Effector CD4-positive, alpha-beta T cell (primary cell): ENCODE measurements around the gene NCAPD2.
"Not testable (repeated sequence)": the region's sequence is repeated elsewhere in the genome, so short reads cannot be mapped to it uniquely, and the experiment has no call there.

ENCODE experiments used
- DNase-seq: peaks from one replicate; pipeline ENCODE4 v3.0.0-alpha.2; 2020

NCAPD2 gene

DNA sequence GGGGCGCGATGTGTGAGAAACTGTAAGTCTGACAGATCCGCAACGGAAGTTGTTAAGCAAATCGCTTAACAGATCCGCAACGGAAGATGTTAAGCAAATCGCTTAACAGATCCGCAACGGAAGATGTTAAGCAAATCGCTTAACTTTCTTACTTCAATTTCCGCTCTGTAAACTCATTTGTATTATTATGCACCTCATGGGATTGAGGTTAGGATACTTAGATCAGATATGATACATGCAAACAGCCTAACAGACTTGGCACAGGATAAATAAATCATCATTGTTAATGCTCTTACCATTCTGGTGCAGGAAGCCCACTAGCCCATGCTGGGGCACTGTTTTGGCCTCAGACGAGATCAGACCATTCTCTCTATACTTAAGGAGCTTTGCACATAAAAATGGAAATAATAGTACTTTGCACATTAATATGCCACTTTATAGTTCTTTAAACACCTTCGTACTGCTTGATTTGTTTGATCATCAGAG, 399 bp downstream of the NCAPD2 start:
- DNase-seq, result peak; percentile 7

DNA sequence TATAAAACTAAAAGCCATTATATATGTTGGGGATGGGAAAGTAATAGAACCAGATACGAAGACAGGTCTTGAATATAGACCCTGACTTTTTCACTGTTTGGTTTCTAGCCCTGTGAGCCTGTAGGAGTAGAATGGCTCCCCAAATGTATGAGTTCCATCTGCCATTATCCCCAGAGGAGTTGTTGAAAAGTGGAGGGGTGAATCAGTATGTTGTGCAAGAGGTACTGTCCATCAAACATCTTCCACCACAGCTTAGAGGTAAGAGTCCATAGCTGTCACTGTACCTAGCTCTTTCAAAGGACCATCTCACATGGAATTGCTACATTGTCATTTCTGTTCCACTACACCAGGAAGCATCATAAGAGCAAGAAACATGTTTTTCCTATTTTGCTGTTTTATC, 1.1 kb downstream of the NCAPD2 start:
- DNase-seq, result no peak

DNA sequence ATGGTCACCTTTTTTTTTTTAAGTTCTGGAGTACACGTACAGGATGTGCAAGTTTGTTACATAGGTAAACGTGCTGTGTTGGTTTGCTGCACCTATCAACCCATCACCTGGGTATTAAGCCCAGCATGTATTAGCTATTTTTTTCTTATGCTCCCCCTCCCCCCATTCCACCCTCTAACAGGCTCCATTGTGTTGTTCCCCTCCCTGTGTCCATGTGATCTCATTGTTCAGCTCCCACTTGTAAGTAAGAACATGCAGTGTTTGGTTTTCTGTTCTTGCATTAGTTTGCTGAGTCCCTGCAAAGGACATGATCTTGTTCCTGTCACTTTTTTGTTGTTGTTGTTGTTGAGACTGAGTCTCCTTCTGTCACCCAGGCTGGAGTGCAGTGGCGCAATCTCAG, 3.4 kb downstream of the NCAPD2 start:
- DNase-seq, result not testable (repeated sequence)

DNA sequence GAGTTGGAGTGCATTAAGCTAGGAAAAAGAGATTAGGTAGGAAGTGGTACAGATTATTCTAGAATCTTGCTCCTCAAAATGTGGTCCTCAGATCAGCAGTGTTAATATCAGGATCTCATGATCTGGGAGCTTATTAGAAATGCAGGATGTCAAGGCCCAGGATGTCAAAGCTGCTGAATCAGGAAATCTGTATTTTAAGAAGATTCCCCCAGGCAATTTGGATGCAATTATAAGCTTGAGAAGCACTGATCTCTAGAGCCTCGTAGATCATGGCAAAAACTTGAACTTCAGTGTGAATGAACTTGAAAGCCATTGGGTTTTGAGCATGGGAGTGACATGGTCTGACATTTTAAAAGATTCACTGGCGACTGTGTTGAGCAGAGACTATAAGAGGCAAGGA, 6.6 kb downstream of the NCAPD2 start:
- no peak for DNase-seq

DNA sequence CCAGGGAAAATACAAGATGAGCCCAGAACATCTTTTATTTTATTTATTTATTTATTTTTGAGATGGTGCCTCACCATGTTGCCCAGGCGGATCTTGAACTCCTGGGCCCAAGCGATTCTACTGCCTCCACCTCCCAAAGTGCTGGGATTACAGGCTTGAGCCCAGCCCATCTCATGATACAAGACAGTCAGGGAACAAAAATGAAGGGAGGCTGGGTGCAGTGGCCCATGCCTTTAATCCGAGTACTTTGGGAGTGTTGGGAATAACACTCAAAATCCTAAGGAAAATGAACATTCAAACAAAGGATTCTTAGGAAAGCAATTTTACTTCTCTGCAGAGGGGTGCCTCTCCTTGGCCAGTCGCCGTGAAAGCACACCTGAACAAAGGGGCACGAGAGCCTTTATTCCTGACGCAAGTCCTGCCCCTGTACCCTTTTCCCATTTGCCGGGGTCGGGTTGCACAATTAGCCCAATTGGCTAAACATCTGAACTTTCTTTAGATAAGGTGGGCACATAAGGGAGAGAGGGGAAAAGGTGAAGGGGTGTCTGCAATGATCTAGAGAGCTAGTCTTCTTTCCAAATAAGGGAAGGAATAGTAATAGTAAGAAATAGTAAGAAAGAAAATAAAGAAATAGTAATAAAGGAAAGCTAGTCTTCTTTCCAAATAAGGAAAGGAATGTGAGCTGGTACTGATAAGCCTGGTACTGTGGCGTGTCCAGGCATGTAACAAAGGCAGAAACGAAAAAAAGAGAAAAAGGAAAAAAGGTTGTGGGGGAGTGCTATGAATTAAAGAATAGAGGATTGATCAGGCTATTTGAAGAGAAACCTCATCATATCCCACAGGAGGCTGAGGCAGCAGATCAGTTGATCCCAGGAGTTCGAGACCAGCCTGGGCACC, 13.4 kb downstream of the NCAPD2 start:
- no peak for DNase-seq

DNA sequence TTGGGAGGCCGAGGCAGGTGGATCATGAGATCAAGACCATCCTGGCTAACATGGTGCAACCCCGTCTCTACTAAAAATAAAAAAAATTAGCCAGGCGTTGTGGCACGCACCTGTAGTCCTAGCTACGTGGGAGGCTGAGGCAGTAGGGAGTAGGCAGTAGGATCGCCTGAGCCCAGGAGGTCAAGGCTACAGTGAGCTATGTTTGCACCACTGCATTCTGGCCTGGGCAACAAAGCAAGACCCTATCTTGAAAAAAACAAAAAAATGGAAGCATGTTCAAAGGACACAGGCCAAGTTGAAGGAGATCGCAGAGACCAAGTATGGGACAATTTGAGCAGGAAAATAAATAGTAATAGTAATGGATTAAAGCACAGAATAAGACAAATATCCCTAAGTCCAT, 14.2 kb downstream of the NCAPD2 start:
- DNase-seq, result no peak

DNA sequence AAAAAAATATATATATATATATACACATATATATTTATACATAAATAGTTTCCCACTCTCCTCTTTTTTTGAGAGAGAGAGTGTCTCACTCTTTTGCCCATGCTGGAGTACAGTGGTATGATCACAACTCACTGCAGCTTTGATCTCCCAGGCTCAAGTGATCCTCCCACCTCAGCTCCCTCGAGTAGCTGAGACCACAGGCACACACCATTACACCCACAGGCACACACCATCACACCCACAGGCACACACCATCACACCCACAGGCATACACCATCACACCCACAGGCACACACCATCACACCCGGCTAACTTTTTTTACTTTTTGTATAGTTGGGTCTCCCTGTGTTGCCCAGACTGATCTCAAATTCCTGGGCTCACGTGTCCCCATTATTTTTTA, 26.3 kb downstream of the NCAPD2 start:
- DNase-seq, result no peak

DNA sequence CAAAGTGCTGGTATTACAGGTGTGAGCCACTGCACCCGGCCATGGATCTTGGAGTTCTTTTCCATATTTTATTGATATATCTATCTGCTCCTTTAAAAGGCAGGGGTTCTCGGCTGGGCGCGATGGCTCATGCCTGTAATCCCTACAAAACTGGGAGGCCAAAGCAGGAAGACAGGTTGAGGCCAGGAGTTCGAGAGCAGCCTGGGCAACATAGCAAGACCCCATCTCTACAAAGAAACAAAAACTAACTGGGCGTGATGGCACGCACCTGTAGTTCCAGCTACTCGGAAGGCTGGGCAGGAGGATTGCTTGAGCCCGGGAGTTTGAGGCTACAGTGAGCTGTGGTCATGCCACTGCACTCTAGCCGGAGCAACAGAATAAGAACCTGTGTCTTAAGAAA, 28.3 kb downstream of the NCAPD2 start:
- DNase-seq, result no peak

DNA sequence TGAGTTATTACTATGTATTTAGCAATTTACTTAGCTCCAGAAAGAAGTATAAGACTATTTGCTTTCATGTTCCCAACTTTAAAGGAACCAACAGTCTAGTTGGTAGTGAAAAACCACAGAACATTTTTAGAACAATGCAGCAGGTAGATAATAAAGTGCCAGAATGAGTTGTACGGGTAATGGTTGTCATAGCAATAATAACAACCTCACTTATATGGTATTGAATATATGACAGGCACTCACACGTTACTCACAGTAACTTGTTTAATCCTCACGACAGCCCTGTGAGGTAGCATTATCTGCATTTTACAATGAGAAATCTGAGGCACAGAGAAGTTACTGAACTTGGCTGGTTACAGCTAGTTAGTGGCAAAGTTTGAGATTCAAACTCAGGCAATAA, 29.8 kb downstream of the NCAPD2 start:
- no peak for DNase-seq

DNA sequence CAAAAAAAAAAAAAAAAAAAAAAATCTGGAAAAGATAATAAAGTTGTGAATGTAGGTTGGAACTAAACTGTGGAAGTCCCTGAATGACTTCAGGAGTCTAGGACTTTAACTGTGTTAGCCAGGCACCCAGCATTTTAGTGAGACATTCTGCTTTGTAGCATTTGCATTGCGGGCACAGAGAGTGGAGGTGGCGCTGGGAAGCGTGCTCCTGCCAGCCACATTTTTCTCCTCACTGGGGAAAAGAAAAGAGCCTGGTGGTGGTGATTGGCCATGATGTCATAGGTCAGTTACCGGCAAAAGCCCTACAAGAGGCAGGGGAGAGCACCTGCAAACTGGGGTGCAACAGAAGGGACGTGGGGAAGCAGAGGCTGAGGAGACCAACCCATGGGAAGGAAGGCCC, 30.7 kb downstream of the NCAPD2 start:
- DNase-seq, result no peak

DNA sequence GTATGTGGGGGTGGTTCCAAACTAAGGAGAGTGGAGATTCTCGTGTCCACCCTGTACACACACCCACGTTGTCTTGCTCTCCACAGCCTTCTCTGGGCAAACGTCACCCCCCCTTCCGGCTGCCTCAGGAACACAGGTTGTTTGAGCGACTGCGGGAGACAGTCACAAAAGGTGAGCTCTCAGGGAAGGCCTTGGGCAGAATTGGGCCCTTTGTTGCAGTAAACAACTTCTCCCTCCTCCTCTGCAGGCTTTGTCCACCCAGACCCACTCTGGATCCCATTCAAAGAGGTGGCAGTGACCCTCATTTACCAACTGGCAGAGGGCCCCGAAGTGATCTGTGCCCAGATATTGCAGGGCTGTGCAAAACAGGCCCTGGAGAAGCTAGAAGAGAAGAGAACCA, 32.3 kb downstream of the NCAPD2 start:
- no peak for DNase-seq

DNA sequence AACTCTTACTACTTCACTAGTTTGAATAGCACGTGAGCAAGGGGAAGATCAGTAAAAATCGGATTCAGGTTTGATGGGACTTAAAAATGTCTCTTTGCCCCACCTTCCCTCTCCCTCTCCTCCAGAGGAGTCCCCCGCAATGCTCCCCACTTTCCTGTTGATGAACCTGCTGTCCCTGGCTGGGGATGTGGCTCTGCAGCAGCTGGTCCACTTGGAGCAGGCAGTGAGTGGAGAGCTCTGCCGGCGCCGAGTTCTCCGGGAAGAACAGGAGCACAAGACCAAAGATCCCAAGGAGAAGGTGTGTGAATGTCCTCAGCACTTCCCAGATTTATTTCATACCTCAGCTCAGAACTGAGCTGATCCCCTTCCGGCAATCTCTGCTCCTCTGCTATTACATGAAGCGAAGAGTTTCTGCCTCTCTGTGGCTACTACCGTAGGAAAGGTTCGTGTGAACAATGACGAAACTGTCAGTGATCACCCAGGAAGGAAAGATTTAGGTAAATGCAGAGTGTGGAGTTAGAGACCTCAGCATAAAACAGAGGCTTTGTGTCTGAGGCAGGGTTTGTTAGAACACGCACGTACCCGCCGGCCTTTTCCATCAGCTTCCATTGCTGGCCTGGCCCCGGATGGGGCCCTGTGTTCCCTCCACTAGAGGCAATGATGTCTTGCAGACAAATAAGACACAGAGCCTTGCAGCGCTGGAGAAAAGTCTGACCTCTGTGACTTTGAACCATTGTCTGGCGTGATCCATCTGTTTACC, 33.0 kb downstream of the NCAPD2 start:
- DNase-seq, result no peak

DNA sequence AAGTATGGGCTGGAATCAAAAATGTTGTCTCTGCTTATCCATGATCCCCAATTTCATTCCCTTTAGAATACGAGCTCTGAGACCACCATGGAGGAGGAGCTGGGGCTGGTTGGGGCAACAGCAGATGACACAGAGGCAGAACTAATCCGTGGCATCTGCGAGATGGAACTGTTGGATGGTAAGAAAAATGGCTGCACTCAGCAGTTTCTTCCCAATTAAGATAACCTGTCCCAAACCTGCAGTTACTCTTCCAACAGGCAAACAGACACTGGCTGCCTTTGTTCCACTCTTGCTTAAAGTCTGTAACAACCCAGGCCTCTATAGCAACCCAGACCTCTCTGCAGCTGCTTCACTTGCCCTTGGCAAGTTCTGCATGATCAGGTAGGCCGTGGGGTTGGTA, 33.8 kb downstream of the NCAPD2 start:
- DNase-seq, result no peak

DNA sequence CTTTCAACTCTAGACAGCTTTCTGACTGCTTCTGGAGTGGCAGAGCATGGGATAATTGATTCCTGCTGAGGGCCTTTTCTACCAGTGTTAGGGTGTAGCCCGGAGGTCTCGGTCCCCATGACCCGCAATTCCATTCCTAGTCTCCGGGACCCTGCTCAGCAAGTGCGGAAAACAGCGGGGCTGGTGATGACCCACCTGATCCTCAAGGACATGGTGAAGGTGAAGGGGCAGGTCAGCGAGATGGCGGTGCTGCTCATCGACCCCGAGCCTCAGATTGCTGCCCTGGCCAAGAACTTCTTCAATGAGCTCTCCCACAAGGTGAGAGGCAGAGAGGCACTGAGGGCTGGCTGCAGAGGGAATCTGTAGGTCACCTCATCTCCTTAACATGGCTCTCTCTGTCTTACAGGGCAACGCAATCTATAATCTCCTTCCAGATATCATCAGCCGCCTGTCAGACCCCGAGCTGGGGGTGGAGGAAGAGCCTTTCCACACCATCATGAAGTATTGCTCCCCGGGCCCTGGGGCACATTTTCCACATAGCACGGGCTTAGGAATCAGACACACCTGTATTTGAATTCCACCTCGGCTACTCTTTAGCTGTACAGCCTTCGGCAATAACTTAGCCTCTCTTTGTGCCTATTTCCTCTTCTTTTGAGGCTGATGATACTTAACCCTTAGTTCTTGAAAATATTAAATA, 34.8 kb downstream of the NCAPD2 start:
- DNase-seq, result no peak

DNA sequence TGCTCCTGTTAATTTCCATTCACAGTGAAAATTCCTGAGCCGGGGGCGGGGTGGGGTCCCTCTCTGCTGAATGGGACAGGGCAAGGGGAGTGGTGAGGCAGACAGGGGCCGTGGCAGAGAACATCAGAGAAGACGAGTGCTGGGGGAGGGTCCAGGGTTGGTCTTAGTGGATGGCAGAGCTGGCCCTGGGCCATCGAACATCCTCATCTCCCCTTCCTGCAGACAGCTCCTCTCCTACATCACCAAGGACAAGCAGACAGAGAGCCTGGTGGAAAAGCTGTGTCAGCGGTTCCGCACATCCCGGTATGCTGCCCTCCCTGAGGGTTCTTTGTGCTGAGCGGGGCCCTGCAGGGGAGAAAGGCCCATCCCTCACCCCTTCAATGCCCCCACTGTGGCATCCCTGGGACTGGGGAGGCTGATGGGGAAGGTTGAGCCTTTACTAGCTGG, 35.4 kb downstream of the NCAPD2 start:
- no peak for DNase-seq

DNA sequence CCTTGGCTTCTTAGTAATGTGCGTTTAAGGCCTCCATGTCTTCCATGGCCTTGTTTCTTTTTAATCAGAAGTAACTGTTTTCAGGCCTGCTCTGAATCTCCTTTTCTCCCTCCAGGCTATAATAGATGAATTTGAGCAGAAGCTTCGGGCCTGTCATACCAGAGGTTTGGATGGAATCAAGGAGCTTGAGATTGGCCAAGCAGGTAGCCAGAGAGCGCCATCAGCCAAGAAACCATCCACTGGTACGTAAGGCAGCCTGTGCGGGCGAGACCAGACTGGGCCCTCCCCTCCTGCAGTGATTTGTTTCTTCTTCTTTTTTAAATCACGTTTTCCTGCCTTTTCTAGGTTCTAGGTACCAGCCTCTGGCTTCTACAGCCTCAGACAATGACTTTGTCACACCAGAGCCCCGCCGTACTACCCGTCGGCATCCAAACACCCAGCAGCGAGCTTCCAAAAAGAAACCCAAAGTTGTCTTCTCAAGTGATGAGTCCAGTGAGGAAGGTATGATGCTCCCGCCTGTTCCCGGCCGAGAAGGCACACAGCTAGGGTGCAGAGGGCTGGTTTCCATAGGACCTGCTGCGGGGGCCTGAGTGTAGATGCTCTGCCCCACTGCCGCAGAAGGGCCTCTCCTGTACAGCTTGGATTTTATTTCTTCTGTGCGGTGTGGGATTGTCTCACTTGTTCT, 36.8 kb downstream of the NCAPD2 start:
- DNase-seq, result no peak

DNA sequence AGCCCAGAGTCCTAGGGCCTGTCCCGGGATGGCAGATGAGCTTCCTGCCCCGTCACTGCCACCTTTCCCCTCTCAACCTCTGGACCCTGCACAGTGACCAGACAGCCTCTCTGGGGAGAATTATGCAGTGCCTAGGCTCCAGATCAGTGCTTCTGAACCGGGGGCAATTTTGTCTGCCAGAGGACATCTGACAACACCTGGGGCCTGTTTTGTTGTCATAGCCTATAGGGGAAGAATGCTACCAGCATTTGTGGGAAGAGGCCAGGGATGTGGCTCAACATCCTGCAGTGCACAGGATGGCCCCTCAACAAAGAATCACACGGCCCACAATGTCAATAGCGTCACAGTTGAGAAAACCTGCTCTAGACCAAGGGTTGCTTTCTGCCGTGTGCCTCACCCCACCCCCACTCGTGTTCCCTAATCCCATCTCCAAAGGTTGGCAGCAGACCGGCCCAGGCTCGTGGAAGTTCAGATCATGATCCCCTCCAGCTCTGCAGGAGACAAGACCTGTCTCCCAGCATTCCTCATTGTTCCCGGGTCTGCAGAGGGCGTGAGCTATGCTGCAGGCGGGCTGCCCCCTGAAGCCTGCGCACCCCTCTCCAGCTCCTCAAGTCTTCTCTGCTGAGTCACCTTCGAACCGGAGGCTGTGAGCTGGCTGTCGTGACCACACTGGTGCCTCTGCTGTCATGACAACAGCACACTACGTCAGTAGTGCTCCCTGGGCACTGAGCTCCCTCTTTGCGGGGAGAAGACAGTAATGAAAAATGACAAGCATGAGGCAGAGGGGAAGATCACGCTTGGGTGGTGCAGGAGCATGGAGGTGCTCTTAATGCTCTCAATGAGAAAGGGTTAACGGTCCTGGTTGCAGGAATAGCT, 38.4 kb downstream of the NCAPD2 start:
- DNase-seq, result peak; percentile 82

DNA sequence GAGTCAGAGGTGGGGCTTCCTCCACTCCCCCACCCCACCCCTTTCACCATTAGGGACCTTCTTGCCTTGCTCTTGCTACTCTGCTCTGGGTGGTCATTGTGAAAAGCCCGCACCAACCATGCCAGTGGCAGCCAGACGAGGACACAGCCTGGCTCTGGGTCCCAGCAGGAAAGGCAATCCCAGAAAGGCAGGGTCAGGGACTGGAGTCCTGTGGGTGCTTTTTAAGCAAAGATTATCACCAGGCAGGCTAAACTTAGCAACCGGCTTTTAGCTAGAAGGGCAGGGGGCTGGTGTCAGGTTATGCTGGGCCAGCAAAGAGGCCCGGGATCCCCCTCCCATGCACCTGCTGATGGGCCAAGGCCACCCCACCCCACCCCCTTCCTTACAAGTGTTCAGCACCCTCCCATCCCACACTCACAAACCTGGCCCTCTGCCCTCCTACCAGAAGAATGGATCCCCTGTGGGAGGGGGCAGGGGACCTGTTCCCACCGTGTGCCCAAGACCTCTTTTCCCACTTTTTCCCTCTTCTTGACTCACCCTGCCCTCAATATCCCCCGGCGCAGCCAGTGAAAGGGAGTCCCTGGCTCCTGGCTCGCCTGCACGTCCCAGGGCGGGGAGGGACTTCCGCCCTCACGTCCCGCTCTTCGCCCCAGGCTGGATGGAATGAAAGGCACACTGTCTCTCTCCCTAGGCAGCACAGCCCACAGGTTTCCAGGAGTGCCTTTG, 39.2 kb downstream of the NCAPD2 start:
- DNase-seq, result no peak

DNA sequence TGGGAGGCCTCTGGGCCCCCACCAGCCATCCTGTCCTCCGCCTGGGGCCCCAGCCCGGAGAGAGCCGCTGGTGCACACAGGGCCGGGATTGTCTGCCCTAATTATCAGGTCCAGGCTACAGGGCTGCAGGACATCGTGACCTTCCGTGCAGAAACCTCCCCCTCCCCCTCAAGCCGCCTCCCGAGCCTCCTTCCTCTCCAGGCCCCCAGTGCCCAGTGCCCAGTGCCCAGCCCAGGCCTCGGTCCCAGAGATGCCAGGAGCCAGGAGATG, 39.7 kb downstream of the NCAPD2 start:
- no peak for DNase-seq

DNA sequence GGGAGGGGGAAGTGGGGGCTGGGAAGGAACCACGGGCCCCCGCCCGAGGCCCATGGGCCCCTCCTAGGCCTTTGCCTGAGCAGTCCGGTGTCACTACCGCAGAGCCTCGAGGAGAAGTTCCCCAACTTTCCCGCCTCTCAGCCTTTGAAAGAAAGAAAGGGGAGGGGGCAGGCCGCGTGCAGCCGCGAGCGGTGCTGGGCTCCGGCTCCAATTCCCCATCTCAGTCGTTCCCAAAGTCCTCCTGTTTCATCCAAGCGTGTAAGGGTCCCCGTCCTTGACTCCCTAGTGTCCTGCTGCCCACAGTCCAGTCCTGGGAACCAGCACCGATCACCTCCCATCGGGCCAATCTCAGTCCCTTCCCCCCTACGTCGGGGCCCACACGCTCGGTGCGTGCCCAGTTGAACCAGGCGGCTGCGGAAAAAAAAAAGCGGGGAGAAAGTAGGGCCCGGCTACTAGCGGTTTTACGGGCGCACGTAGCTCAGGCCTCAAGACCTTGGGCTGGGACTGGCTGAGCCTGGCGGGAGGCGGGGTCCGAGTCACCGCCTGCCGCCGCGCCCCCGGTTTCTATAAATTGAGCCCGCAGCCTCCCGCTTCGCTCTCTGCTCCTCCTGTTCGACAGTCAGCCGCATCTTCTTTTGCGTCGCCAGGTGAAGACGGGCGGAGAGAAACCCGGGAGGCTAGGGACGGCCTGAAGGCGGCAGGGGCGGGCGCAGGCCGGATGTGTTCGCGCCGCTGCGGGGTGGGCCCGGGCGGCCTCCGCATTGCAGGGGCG, 40.2 kb downstream of the NCAPD2 start, which contains the start of gene GAPDH:
Gene GAPDH, plus strand, starts transcription at position 595 of the 772 bp plus-strand sequence. CDS start 316 bp downstream, outside the sequence.
- DNase-seq, result peak; percentile 78

DNA sequence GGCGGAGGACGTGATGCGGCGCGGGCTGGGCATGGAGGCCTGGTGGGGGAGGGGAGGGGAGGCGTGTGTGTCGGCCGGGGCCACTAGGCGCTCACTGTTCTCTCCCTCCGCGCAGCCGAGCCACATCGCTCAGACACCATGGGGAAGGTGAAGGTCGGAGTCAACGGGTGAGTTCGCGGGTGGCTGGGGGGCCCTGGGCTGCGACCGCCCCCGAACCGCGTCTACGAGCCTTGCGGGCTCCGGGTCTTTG, 40.7 kb downstream of the NCAPD2 start:
- no peak for DNase-seq
